COR-L47 (cell line): ENCODE data around the gene CHST9.
"Not testable (repeated sequence)": the region's sequence is repeated elsewhere in the genome, so short reads cannot be mapped to it uniquely, and the experiment has no call there.

Experiments
- DNase-seq: peaks from one replicate; lab custom pipeline; 2025; lab: John Stamatoyannopoulos, UW

Gene CHST9

DNA sequence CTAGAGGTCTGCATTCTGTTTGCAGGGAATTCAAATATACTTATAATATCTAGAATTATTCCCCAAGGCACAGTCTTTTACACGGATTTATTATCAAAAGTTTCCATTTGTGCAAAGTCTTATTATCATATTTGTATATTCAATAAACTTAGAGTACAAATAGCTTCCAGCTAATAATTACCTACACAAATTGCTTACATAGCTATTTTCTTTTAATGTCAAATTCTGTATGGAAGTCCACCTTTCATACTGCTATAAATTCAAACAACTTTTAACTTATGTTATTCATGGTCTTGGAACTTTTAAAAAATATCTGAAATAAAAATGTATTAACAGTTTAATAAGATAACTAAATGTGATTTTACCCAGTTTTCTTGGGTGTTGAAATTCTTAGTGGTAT, 13.1 kb downstream of the CHST9 start:
- DNase-seq = no peak

DNA sequence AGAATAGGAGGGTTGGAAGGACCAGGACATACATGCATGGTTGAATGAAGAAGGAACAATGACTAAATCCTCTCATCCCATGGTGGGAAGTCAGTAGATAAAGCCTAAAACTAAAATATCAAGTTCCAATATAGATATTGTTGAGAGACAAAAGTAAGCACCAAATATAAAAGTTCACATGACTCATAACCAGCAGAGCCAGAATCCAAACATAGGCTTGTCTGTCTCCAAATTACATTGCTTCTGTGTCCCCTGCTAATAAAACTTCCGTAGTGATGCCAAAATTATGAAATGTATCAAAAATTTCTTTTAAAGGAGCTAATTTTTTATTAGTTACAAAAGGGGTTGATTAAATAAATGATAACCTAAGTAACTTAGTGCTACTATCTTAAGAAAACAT, 19.7 kb downstream of the CHST9 start:
- DNase-seq = no peak

DNA sequence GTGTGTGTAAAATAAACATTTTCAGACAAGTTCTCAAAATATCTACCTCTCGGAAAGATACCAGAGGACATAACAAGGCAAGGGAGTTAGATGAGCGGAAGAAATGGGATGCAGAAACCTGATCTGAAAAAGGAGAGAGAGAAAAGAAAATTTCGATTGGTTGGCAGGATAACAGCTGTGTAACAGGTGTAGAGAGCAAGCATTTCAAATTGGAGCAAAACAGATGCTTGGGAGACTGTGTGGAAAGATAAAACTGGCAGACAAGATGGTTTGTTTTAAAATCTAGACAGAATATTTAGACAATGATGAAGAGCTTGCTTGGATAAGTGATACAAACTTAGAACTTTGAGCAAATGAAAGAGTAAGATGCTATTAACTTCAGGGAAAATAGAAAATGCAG, 20.2 kb downstream of the CHST9 start:
- no peak for DNase-seq

DNA sequence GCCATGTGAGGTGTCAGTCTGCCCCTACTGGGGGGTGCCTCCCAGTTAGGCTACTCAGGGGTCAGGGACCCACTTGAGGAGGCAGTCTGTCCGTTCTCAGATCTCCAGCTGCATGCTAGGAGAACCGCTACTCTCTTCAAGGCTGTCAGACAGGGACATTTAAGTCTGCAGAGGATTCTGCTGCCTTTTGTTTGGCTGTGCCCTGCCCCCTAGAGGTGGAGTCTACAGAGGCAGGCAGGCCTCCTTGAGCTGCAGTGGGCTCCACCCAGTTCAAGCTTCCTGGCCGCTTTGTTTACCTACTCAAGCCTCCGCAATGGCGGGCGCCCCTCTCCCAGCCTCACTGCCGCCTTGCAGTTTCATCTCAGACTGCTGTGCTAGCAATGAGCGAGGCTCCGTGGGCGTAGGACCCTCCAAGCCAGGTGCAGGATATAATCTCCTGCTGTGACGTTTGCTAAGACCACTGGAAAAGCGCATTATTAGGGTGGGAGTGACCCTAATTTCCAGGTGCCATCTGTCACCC, 21.9 kb downstream of the CHST9 start:
- DNase-seq = not testable (repeated sequence)

DNA sequence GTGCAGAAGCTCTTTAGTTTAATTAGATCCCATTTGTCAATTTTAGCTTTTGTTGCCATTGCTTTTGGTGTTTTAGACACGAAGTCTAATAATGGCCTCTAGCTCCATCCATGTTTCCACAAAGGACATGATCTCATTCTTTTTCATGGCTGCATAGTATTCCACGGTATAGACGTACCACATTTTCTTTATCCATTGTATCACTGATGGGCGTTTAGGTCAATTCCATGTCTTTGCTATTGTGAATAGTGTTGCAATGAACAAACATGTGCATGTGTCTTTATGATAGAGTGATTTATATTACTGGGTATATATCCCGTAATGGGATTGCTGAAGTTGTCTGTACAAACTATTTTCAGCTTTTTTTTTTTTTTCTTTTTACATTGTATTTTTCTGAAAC, 35.9 kb downstream of the CHST9 start:
- DNase-seq = not testable (repeated sequence)

DNA sequence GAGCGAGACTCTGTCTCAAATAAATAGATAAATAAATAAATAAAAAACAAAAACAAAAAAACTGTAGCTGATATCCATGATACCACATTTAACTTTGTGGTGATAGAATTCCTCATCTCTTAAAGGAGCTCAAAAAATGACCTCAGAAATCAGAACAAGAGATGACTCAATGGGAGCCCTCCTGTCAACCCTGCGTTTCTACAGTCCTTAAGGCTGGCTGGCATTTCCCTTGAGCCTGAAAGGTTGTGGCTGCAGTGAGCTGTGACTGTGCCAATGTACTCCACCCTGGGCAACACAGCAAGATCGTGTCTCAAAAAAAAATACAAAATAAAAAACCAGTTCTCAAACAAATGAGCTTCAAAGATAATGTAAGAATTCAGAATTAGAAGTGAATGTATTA, 40.4 kb downstream of the CHST9 start:
- no peak for DNase-seq

DNA sequence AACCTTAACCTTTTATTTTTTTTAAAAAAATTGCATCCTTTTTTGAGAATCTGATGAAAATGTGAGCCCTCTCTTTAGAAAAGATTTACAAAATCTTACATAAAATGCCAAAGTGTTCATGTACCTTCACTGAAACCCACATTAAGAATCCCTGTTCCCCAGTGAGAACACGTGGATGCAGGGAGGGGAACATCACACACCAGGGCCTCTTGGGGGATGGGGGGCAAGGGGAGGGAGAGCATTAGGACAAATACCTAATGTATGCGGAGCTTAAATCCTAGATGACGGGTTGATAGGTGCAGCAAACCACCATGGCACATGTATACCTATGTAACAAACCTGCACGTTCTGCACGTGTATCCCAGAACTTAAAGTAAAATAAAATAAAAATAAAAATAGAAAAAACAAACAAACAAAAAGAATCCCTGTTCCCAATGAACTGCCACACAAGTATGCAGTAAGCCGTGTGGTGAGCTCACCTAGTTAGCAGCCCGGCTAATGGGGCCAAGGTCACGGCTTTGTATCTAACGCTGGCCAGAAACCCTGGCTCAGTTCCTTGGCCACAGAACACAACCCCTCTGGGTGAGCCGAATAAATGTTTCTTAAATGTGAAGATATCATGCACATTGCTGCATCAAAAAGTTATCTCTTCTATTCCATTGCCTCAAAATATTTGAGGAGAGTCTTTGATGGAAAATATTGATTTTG, 41.4 kb downstream of the CHST9 start:
- DNase-seq = no peak

DNA sequence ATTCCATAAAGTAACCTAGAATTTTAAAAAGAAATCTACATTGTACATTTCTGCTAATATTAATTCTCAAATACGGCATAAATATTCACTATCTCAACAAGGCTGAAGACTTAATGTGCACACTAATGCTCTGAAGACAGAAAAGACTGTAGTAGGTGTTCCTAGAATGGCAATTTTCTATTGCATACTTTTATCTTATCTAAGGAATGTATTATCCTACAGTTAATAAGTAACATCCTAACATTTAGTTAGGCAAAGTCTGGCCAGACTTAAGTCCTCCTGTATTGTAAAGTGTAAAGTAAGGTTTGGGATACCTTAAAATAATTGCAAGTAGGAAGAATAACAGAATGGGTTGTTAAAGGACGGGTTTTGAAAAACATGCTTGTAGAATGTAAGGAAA, 42.2 kb downstream of the CHST9 start:
- no peak for DNase-seq

DNA sequence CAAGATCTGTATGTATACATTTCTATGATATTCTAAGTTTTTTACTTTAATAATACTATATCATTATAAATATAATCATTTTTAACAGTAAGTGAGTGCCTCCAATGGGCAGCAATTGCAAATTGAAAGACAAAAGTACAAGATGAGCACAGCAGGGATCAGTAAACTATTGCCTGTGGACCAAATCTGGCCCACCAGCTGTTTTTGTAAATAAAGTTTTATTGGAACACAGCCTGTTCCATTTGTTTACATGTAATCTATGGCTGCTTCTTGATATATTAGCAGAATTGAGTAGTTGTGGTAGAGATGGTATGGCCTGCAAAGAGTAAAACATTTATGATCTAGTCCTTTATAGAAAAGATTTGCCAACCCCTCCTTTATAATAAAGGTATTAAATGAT, 43.2 kb downstream of the CHST9 start:
- DNase-seq = no peak

DNA sequence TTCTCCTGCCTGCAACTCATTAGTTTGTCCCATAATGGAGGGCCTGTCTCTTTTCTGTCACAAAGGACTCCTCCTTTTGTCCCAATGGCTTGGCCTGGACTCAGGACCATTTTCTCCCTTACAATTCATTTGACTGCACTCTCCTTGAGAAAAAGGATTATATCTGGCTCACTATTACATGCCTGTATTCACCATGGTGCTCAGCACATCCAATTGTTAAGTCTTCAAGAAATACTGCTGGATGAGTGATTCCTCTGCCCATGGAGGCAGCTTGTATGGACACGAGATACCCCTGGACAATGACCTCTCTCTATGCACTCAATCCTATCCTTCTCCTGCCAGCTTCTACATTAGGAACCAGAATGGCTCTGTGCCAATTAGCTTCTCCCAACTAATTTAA, 47.0 kb downstream of the CHST9 start:
- DNase-seq = no peak

DNA sequence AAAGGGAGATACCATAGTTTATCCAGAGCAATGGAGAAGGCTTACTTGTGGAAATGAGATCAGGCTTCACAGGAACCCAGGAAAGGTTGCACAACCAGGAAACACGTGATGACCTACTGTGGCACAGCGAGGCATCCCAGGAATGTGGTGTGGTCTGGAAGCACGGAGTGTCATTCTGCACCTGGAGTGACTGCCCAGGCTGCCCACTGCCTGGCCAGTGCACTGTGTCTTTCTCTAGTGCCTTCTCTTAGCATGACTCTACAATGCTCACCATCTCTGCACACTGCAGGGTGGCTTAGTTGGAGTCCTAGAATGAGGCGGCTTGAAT, 48.9 kb downstream of the CHST9 start:
- no peak for DNase-seq

DNA sequence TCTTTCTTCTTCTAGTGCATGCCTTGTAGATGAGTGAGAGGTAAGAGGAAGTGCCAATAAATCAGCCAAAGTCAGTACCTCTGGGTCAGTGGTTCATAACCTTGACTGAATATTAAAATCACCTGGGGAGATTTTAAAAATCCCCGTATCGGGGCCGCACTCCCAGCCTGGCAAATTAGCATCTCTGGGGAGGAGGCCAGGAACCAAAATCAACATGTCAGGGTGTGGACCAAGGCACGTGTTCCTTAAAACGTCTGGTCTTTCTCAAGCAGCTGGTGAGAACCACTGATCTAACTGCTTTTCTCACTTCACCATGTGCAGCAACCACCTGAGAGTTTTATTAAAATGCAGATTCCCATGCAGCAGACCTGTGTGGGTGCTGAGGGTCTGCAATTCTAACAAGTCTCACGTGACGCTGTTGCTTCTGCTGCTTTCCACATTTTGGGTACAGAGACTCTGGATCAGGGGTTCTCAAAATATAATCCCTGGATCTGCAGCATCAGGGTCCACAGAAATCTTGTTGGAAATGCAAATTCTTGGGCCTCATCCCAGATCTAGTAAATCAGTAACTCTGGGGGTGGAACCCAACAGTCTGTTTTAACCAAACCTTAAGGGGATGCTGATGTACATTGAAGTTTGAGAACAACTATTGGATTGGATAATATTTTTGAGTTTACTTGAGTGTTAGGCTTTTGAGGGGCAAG, 49.5 kb downstream of the CHST9 start:
- DNase-seq = no peak

DNA sequence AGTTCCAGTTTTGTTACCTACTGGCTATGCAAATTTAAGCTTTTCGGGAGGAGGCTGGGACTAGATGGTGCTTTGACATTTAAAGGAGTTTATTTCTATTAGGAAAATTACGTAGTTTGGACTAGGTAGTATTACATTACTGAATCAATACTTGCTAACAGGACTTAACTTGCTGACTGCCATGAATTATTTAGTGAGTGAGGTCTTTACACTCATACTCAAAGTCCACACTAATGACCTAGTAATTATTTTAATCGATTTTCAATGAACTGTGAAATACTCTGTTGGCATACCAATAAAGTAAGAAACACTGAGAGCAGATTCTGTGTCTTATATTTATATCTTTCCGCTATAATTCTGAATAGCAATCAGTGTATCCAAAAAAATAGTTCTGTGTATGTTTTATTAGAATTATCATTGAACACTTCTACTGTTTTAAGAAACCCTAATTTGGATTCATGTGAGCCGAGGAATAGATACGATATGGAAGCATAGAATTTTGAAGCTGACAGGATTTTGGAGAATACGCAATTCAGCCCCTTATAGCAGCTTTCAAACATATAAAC, 55.0 kb downstream of the CHST9 start:
- DNase-seq = no peak

DNA sequence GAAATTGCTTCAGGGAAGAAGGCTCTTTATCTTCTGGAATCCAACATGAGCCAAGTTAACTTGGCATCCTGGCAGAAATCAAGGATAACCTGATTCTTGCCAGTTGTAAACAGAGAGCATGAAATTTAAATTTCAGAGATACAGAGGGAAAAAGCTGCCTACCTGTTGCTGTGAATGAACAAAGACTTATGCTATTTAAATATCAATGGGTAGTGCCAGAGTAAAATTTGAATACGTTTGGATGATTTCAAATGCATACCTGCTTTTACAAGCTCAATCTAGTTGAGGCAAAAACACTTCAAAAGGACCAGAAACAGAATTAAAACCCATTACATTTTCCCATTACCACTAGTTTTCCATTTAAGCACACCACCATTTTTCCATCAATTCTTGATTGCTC, 60.9 kb downstream of the CHST9 start:
- DNase-seq = no peak

DNA sequence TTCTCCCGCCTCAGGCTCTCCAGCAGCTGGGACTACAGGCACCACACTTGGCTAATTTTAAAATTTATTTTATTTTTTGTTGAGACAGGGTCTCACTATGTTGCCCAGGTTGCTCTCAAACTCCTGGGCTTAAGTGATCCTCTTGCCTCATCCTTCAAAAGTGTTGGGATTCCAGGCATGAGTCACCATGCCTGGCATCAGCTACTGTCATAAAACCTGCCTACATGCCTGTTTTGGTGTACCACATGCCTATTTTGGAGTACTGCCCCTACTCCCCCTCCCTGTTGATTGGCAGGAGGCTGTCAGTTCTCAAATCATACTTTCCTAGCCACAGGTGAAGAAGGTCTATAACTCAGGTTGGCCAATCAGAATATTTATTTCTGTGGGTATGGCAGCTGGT, 64.0 kb downstream of the CHST9 start:
- DNase-seq = no peak

DNA sequence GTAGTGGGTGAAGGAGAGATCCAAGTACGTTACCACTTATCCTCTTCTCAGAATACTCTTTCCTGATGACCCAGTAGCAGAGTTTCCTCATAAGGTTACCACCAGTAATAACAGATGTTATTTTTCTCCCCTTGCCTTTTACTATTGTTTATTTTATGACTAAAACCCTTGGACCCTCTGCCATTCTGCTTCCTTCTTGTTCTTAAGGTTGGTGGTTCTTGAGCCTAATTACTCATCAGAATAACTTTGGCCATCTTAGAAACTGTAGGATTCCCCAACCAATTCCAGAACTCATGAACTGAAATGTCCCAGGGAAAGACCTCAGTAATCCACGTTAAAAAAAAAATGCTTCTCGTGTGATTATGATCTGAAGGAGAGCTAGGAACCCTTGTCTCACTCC, 64.9 kb downstream of the CHST9 start:
- DNase-seq = no peak

DNA sequence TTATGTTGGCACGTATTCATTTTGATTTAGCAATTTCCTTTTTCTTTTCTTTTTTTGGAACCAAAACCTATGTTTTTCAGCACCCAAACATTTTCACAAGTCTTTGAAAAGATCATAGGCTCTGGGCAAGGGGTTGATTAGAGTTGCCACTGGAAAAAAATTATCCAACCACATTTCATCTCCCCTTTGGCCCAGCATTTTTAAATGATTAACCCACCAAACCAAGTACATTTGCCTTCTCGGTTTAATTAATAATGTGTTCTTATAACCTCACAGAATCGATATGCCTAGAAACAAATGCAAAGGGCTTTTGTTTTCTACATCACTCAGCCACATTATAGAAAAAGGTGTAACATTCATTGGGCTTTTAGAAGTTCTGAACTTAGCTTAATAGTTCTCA, 66.1 kb downstream of the CHST9 start:
- no peak for DNase-seq

DNA sequence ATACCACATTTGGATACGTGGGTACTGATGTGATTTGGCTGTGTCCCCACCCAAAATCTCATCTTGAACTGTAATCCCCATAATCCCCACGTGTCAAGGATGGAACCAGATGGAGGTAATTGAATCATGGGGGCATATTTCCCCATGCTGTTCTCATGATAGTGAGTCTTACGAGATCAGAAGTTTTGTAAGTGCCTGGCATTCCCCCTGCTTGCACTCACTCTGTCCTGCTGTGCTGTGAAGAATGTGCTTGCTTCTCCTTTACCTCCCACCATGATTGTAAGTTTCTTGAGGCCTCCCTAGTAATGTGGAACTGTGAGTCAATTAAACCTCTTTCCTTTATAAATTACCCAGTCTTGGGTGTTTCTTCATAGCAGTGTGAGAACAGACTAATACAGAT, 70.3 kb downstream of the CHST9 start:
- DNase-seq = no peak

DNA sequence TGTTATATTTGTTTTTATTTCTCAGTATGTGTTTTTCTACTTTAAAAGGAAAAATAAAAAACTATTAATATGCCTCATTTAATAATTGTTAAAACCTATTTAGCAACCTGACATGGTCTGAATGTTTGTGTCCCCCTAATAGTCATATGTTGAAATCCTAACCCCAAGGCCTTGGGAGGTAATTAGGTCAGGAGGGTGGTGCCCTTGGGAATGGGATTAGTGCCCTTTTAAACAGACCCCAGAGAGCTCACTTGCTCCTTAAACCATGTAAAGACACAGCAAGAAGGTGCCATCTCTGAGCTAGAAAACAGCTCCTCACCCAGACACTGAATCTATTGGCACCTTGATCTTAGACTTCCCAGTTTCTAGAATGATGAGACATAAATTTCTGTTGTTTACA, 71.8 kb downstream of the CHST9 start:
- no peak for DNase-seq

DNA sequence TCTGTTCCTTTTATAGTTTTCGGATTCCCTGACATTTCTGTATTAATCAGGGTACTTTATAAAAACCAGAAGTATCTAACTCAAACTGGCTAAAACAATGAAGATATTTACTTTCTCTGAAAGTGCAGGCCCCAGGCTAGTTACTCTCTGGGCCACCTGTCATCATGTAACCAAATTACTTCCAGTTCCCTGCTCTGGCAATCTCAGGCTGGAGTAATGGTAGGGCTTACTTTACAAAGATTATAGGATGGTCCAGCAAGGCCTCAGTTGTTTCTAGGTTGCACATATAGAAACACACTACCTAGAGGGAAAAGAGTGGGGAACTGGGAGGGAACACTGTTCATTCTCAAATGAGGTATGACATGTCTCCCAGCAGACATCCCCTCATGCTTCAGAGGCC, 74.8 kb downstream of the CHST9 start:
- DNase-seq = peak; percentile 41

DNA sequence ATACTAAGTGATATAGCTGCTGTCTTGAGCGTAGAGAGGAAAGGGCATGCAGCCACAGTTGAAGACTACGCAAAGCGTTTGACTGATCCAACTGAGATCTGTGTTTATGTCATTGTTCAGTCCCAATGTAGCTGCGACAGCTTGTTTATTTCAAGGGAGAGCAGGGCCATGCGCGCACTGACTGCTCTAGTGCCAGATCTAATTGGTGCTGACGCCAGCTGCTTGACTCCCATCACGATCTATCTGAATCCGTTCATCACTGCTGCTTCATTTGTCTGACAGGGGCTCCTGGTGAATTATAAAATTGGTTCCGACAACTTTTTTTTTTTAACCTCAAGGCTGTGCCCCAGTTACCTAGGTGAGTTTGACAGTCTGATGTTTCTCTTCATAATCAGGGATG, 75.7 kb downstream of the CHST9 start:
- DNase-seq = no peak

DNA sequence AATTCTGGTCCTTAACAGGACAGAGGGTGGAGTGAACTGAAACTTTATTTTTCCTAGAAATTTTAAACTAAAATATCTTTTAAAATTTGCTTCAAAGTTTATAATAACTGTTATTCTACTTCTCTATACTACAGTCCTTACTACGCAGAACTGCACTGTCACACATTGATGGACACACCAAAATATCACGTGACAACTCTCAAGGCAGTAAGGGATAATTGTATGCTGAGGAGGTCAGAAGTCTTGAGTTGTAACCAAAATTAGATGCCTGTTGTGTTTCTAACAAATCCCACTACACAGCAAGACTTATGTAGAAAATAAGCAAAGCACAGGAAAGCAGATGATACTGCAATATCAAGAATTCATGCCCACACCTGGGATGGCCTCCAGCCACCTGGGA, 76.3 kb downstream of the CHST9 start:
- no peak for DNase-seq

DNA sequence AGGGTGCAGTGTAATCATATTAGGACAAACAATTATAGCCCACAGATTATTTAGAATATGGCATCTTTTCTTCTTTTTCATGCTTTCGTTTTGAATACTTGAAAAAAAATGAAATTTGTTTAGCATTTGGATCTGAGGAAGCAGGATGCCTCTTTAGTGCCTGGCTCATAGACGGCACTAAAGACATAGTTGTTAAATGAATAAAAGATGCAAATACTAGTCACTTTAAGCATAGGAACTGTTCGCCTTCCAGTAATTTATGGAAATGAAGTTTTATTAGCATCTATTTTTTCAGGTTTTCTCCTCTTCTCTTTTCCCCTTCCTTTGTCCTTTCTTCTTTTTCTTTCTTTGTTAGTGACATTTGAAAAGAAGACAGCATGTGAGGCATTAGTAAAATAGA, 80.4 kb downstream of the CHST9 start:
- no peak for DNase-seq

DNA sequence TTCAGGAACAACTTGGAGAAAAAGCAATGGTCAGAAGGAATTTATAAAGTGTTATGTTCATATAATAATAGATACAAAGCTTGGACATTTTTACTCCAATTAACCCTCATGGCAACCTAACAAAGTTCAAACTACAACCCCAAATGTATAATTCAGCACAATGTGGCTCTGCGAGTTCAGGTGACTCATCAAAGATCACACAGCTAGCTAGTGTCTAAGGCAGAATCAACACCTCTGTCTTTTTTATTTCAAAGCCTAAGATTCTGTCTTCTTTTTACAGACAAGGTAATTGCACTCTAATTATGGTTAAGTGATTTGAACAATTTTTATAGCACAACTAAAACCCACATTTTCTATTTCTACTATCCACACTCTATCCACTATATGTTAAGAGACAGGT, 90.5 kb downstream of the CHST9 start:
- DNase-seq = peak; percentile 28
